Stimulated activated CD4-positive, alpha-beta T cell treated with anti-CD3 and anti-CD28 coated beads, Interleukin-15, amount 100 ng/mL, for 1 hour (primary cell): ENCODE data around the gene SH3BGRL.

ENCODE experiments used
- DNase-seq, 2 donors: peaks; one replicate each; pipeline ENCODE4 v3.0.0-alpha.2; 2020; ENCODE audit warnings: low read depth in 1 of 2, low spot score in 1 of 2

The SH3BGRL gene

DNA sequence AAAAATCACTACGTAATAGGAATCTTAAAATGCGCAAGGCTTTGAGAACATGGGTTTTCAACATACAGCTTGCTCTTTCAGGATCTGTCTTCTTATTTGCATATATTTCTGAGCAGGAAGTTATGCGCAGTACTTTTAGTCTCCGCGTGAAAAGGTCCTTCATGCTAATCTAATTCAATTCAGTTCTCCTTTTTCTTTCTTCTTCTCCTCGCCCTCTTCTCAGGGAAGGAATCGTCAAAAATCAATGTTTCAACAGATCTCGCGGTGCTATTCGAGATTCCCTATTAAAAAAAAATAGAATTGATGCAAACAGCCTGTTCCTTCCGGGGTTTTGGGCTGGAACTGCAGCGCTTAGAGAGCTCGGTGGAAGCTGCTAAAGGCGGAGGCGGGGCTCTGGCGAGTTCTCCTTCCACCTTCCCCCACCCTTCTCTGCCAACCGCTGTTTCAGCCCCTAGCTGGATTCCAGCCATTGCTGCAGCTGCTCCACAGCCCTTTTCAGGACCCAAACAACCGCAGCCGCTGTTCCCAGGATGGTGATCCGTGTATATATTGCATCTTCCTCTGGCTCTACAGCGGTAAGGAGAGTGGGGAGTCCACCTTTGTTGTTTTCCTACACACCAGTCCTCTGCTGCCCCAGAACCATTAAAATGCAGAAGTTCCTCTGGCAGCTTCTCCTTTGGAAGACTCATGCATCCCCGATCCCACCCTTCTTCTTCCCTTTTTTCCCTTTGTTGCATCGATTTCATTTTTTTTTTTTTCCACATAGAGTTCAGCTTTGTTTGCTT lies at the start of gene SH3BGRL, which contains the start of gene HMGN5:
SH3BGRL (plus strand) TSS at position 432 of the 785 bp plus-strand sequence; CDS start at position 531, 99 bp downstream.
HMGN5 (minus strand) TSS at position 243 of the 785 bp plus-strand sequence. CDS start 80,364 bp downstream, outside the sequence.
- peak; percentile 23 to 38 for DNase-seq

DNA sequence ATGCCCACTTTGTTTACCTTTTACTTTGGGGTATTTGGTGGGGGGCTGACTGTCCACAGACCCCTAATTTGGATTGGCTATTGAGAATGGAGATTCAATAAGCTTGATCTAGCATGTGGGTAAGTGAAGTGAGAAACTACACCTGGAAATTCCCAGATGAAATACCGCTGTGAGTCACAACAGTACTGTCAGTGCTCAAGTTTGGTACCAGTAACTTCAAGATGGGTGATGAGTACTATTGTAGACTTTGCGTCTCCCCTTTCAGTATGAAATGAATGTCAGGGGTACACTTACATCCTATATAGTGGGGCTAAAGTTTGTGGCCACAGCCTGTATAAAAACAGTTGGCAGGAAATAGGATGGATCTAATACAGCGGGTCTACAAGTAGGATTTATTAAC lies 33.5 kb upstream of the SH3BGRL start:
- DNase-seq = no peak

DNA sequence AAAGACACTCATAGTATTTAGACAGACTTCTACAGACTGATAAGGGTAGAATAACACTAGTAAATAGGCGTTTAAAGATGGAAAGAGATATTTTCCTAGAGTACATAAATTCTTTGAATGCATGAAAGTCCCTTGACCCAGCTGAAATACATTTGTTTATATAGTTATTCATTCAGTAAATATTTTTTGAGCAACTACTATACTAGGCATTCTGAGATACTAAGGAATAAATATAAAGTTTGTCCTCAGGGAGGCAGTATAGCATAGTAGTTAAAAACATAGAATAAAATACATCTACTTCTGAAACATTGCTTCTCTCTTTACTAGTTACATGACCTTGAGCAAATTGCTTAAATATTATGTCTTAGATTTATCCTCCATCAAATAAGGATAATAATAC lies 27.6 kb upstream of the SH3BGRL start:
- no peak for DNase-seq

DNA sequence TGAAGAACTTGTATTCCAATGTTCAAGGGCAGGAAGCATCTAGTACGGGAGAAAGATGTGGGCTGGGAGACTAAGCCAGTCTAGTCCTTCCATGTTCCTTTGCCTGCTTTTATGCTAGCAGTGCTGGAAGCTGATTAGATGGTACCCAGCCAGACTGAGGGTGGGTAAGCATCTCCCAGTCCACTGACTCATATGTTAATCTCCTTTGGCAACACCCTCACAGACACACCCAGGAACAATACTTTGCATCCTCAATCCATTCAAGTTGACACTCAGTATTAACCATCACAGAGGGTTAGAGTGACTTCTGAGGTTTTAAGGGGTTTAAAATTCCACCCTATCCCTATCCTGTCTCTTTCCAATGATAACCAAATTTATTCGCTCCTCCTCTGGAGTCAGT lies 6.6 kb upstream of the SH3BGRL start:
- DNase-seq = no peak

DNA sequence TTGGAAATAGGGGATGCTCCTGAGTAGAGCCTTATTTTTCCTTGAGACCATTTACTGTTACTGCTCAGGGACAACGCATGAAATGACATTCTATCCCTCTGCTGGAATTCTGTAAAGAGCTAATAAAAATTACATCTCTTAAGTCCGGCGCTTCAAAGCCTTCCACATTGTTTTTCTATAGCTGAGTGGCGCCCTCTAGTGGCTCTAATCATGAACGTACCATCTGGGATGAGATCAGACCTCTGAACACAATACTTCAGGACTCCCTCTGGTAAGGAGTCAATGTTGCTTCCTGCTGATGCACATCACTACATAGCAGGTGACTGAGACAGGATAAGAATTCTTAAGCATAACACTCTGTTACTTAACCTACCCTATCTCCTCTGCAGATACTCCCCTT lies 6.2 kb upstream of the SH3BGRL start:
- peak in 1 of 2 donors; percentile 12 for DNase-seq

DNA sequence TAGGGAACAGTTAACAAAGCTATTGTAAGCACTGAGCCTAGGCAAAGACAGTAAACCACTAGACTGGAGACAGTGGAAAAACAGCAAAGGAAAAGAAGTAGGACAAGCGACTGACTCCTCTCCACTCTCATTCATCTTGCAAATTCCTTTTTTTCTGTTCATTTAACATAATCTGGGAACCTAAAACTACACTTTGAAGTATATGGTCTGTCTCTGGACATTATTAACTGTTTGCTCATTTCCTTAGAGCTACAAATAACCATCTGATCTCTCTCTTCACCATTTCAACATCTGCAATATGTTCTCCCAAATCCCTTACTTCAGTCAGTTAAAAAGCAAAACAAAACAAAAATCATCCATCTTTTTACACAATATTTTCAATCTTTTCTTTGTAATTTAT lies 831 bp upstream of the SH3BGRL start:
- no peak for DNase-seq

DNA sequence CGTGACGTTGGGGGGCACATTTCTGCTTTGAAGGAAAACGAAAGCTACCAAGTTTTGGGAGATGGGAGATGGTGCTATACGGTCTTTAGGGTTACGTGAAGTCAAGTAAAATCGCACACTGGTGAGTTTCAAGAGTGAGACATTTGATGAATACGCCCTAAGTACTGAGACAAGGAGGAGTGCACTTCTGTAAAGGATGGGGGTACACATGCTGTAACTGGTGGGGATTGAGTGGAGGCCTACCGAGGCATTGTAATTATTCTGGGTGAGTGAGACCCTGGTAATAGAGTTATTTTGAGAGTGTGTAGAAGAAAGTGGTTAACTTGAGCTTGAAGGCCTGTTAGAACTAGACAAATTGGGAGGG lies 536 bp downstream of the SH3BGRL start:
- no peak for DNase-seq

DNA sequence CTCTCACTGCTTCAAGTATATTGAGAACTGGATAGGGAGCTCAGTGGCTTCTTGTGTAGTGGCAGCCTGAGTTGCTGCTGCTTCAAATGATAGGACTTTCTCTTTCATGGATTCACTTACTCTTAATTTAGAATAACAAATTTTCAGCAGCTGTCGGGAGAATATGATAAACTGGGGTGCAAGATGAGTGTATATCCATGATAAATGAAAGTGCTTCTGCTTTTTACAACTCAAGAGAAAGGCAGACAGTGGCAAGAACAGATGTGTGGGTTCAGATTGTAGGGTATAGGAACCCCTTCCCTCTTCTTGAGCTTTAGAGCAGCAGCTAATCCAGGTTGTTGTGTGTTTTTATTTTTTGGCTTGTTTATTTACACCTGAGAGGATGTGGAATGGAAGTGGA lies 1.0 kb downstream of the SH3BGRL start:
- no peak for DNase-seq

DNA sequence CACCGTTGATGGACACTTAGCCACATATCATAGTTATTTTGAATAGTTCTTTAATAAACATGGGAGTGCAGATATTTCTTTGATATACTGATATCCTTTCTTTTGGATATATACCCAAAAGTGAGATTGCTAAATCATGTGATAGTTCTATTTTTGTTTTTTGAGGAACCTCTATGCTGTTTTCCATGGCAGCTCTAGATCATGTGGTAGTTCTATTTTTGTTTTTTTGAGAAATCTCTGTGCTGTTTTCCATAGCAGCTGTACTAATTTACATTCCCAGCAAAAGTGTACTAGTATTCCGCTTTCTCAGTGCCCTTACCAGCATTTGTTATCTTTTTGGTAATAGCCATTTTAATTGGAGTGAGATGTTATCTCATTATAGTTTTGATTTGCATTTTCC lies 3.6 kb downstream of the SH3BGRL start:
- DNase-seq = no peak

DNA sequence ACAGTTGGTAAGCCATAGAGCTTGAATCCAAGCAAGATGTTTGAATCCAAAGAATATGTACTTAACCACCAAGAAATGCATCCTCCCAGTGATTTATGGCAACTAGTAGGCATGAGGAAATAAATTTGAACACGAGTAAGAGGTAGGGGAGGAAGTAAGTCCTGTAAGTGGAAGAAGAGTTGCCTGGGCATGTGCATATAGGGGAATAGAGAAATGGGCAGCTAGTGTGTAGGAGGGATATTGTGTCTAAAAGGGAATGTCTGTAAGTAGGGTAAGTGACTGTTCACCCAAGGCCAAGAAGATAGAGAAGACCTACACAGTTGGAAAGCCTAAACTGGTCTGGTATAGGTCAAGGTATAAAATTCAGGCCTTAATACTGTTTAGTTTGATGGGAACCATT lies 4.6 kb downstream of the SH3BGRL start:
- DNase-seq = no peak

DNA sequence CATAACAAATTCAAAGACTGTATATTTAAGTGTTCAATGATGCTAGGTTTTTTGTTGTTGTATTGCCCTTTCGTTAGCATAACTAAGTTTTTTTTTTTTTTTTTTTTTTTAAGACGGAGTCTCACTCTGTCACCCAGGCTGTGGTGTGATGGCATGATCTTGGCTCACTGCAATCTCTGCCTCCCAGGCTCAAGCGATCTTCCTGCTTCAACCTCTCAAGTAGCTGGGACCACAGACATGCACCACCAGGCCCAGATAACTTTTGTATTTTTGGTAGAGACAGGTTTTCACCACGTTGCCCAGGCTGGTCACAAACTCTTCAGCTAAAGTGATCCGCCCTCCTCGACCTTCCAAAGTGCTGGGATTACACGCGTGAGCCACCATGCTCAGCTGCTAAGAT lies 7.0 kb downstream of the SH3BGRL start:
- DNase-seq = no peak

DNA sequence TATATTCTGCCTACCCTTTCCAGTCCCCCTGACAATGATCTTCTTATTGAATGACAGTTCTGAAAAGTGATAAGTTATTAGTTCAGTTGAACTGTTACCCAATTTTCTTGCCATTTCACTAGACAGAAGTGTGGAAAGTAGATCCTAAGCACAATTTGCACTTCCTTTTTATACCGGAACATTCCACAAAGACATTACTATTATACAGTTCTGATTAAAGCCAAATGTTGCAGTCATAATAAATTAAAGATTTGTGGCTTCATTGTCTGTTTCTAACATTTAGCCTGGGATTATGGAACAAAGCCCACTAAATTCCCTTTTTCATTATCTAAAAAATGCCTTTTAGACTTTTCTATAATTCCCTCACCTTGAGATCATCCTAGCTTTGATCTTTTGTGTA lies 13.8 kb downstream of the SH3BGRL start:
- DNase-seq = no peak

DNA sequence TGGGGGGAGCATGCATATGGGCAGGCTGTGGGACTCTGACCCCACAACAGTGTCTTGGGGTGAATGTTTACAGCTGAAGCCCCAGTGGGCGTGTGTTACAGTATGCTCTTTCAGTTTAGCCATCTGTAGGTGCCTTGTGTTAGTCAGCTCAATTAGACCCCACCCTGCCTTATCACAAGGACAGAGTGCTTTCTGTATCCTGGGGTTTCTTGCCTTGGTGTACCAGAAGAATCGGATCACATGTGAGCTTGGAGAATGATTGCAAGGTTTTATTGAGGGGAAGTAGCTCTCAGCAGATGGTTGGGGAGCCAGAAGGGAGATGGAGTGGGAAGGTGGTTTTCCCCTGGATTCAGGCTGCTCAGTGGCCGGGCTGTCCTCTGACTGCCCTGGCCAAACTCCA lies 27.3 kb downstream of the SH3BGRL start:
- no peak for DNase-seq

DNA sequence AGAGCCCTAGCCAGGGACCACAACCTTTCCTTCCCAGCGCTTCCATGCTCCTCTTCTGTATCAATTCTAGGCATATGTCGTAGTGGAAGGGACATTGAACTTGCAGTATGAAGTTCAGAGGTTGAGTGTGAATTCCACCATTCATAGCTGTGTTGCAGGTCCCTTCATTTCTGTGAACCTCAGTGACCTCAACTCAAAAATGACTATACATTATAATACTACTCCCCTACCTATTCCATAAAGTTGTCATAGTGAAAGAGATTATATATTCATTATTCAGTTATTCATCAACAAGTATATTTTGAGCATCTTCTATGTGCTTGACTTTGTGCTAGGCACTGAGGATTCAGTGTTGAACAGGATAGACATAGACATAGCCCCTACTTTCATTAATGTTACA lies 28.0 kb downstream of the SH3BGRL start:
- DNase-seq = no peak

DNA sequence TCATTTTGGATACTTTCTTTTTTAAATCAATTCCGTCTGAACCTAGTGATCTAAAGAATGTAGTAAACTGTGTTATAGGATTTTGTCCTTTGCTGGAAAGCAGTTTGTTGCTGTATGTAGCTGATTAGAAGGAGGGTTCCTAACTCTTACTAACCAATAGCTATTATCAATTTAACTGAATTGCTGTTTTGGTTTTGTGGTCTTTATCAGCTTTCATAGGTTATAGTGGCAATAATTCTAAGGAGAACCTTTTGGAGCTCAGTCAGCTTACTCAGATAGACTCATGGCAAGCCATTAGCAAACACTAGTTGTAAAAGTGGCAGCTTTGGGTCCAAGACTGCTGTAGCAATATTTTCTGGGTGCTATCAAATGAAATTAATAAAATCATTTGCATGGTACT lies 29.6 kb downstream of the SH3BGRL start:
- no peak for DNase-seq

DNA sequence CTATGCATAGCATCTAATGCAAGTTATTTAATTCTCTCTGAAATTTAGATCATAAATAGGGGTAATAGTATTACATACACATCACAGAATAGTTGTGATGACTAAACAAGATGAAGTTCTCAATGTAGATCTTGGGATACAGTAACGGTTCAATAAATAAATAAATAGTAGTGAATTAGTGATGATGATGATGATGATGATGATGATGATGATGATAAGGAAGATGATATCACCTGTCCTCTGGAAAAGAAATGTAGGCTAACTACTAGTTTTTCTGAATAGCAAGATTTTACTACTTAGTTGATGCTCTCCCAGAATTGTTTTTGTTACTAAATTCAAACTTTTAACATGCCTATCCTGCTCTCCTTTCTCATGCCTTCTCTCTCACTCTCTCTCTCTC lies 30.3 kb downstream of the SH3BGRL start:
- DNase-seq = no peak

DNA sequence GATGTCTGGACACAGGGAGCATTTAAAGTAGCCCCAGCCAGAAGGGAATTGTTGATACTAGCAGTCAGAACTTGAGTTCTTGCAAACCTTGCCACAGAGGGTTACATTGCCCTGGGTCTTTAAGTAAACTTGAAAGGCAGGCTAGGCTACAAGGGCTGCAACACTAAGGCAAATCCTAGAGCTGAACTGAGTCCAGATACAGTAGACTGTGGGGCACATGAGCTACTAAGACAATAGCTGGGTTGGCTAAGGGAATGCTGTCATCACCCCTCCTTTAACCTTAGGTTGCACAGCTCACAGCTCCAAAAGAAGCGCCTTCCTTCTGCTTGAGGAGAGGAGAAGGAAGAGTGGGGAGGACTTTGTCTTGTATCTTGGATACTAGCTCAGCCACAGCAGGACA lies 35.6 kb downstream of the SH3BGRL start:
- DNase-seq = no peak

DNA sequence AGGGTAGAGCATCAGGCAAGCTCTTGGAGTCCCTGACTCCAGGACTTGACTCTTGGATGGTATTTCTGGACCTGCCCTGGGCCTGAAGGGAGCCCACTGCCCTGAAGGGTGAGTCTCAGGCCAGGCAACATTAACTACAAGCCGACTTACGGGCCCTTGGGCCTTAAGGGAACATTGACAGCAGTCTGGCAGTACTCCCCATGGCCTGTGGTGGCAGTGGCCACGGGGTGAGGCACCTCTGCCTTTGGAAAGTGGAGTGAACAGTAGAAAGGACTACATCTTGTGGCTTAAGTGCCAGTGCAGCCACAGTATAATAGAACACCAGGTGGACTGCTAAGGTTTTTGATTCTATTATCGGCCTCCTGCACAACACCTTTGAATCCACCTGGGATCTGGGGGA lies 36.3 kb downstream of the SH3BGRL start:
- no peak for DNase-seq

DNA sequence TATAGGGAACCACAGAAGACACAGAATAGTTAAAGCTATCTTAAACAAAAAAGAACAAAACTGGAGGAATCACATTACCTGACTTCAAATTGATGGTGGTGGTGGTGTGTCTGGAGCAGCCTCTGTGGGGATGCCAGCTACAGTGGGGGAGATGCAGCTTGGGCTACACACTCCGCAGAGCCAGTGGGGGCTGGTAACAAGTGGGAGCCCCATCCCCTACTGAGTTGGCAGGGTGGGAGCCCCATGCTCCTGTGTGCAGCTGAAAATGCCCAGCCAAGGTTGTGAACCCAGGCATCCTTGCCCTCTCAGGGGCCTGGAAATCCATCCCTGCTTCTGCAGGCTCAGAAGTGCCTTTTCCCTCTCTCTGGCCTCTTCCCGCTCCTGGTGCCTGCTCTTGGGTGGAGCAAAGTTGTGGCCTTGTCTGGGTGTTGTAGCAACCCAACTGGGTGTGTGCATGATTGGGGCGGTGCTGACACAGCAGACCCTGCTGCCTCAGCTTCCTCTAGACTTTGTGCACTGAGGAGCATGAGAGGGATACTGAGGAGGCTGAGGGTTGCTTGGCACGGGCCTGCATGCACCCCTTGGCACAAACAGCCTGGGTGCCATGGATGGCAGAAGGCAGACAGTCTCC lies 38.9 kb downstream of the SH3BGRL start:
- no peak for DNase-seq

DNA sequence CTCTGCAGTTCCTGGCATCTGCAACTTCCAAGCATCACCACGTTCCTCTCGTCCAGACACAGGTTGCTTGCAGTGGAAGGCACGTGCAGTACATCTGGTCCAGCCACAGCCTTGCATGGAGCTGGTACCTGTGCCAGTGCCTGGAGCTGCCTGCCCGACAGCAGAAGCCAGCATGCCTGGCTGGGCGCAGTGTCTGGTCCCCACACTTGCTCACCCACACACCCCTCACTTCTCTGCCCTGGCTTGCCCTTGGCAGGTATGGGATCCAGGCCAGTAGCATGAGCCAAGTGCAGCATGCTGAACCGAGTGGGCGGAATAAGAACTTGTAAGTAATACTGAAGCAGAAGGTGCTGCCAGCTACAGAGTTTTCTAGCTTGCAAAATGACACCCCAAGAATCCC lies 39.9 kb downstream of the SH3BGRL start:
- DNase-seq = no peak

DNA sequence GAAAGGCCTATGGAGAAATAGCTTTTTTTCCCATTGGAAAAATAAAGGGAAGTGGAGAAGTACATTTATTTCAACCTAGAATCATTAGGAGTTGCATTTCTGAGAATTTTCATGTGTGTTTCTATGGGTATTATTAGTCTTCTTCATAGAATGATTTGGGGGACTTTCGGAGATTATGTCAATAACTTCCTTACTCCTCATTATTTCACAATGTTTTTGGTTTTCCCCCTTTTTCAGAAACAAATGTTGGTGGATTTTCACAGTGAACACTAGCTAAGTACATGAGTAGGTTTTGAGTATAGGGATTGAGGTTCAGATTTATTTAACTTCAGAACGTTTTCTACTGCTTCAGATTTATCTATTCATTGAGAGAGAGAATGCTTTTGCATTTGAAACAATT lies 54.0 kb downstream of the SH3BGRL start:
- DNase-seq = no peak

DNA sequence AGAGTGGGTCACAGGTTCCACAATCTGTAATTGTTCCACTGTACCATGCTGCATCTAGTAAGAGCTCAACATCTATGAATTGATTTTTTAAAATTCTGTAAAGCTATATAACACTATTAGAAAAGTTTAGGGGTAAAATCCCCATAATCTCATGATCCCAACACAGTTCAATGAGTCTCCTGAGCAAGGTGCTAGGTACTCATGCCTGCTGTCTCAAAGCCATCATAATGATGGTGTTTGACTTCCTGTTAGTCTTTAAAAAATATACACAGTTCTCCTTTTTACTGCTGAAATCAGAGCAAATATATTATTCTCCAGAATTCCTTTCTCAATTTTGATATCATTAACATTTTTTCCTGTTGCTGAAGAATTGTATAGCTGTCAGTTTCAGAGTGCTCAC lies 55.9 kb downstream of the SH3BGRL start:
- DNase-seq = no peak
